BJ (cell line): Measurements from ENCODE around the gene KXD1. TPM values are rescaled to one million over a fixed set of nuclear protein-coding genes. Genes with fewer than 3 reads are reported as not detected.

Experiments
- CTCF ChIA-PET: fragments of 350-600 bp; formaldehyde crosslinking; extraction: SDS; loops from one replicate; lab custom pipeline; 2021; ENCODE audit warnings: antibody characterized with exemption, inconsistent platforms; lab: Yijun Ruan, JAX
- POLR2A ChIA-PET: fragments of 300-600 bp; sonication (Branson Sonifier 250); formaldehyde crosslinking; extraction: SDS; loops from one replicate; lab custom pipeline; 2021; ENCODE audit warnings: antibody characterized with exemption; lab: Charles Lee
- DNase-seq: peaks from one replicate; pipeline ENCODE4 v3.0.0-alpha.2; 2011; ENCODE audit warnings: low read depth
- H3K27me3 ChIP-seq: 2 replicates; pipeline ENCODE4 v1.6.0; 2011; ENCODE audit warnings: low read length; ENCODE audit not compliant: control insufficient read depth, insufficient read depth
- H3K36me3 ChIP-seq: 2 replicates; pipeline ENCODE4 v1.5.1; 2011; ENCODE audit warnings: low read length; ENCODE audit not compliant: control insufficient read depth, insufficient read depth
- H3K4me3 ChIP-seq: 2 replicates; pipeline ENCODE4 v1.5.1; 2011; ENCODE audit warnings: low read depth, mild to moderate bottlenecking, control low read depth, low read length
- CTCF ChIP-seq: IDR thresholded peaks from 2 replicates; pipeline ENCODE4 v1.5.1; 2011; ENCODE audit warnings: low read depth, mild to moderate bottlenecking, control low read depth, inconsistent platforms, low read length, moderate library complexity; ENCODE audit not compliant: insufficient read depth
- polyA plus RNA-seq: library from polyadenylated mRNA; depleted of rRNA; stranded (reverse); fragments of >200 nt; gene quantifications from 2 replicates; pipeline ENCODE4 v1.2.3, GENCODE V29; 2011

KXD1 gene
- polyA plus RNA-seq, 1 experiment: 163 TPM

DNA sequence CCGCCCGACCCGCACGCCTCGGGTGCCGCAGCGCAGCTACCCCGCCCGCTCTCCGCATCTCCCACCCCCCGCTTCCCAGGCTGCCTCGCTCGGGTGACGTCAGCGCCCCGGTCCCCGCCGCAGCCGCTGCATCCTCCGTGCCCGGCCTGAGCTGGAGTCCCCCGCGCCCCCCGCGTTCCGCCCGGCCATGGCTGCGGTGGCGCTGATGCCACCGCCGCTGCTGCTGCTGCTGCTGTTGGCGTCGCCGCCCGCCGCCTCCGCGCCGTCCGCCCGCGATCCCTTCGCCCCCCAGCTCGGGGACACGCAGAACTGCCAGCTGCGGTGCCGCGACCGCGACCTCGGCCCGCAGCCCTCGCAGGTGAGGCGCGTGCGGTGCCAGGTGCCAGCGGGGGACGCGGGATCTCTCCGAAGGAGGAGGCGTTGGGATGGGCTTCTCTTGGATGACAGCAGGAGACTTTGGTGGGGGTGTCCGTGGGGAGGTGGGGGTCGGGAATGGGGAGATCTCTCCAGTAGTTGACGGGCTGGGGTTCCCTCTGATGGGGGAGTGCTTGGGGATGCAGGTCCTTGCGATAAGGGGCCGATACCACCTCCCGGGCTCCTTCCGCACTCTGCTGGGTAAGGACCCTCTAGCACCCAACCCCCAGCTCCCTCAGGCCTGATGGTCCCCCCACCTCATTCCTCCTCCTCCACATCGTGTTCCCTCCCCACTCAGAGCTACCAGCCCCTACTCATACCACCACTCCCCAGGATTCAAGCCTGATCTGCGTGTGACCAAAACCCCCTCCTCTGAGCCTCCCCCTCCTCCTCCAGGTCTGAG is 55.3 kb downstream of the KXD1 start, which contains the start of gene TMEM59L:
TMEM59L (plus strand) TSS at position 99 of the 817 bp plus-strand sequence; CDS start at position 188, 89 bp downstream.
- Histone ChIP-seq H3K36me3 (no peaks in the 10 kb centered on the region), H3K27me3 (peaks cover 47% of the 10 kb centered on the region), H3K4me3 (peak within 1 kb of the TSS; percentile 40)
- DNase-seq: no peak
- ChIA-PET CTCF (interaction anchor here (1.0 kb wide), 2 partner anchors 16 to 17 kb away, joined by 3 to 5 read pairs; no protein-coding TSS in a partner anchor), POLR2A (no interaction called here)
- no peak for TF ChIP-seq CTCF

DNA sequence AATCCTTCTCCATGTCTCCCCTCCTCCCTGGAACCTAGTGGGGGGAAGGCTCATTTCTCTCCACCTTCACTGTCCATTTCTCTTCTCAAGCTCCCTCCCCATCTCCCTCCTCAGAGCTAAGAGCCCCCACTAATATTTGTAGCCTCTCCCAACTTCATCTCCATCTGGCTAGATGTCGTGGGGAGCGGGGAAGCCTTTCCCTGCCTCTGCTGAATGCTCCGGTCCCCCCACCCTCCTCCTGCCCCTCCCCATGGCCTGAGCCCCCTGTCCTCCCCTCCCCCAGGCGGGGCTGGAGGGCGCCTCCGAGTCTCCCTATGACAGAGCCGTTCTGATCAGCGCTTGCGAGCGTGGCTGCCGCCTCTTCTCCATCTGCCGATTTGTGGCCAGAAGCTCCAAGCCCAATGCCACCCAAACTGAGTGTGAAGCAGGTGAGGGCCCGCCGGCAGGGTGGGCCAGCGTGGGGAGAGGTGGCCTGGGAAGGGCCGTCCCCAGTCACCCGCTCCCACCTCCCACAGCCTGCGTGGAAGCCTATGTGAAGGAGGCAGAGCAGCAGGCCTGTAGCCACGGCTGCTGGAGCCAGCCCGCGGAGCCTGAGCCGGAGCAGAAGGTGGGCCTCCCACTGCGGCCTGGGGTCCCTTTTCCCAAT is 56.0 kb downstream of the KXD1 start:
- no peak for TF ChIP-seq CTCF
- POLR2A ChIA-PET: no interaction called here
- no peak overlapping the region for H3K4me3 ChIP-seq
- H3K36me3 ChIP-seq: no peaks in the 10 kb centered on the region
- no peak for DNase-seq
- peaks cover 39% of the 10 kb centered on the region for H3K27me3 ChIP-seq
- CTCF ChIA-PET: interaction anchor here (0.6 kb wide), 1 partner anchor 215 kb away, joined by 3 read pairs; no protein-coding TSS in a partner anchor

- DNase-seq: no peak
- Histone ChIP-seq H3K27me3 (peaks cover 26% of the 10 kb centered on the region), H3K4me3 (no peak overlapping the region), H3K36me3 (no peaks in the 10 kb centered on the region)
- TF ChIP-seq CTCF: no peak
- ChIA-PET POLR2A (no interaction called here), CTCF (interaction anchor here (0.6 kb wide), 1 partner anchor 231 kb away, joined by 3 read pairs; no protein-coding TSS in a partner anchor)
Measured at GRCh38 chr19:18616023-18616422, 58.4 kb downstream of the KXD1 start.

DNA sequence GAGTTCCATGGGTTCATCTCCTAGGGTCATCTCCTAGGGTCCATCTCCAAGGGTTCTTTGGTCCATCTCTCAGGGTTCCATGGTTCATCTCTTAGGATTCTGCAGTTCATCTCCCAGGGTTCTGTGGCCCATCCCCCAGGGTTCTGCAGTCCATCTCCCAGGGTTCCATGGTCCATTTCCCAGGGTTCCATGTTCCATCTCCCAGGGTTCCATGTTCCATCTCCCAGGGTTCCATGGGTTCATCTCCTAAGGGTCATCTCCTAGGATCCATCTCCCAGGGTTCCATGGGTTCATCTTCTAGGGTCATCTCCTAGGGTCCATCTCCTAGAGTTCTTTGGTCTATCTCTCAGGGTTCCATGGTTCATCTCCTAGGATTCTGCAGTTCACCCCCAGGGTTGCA is 59.9 kb downstream of the KXD1 start:
- ChIA-PET POLR2A (no interaction called here), CTCF (no interaction called here)
- H3K36me3 ChIP-seq: no peaks in the 10 kb centered on the region

More for the DNA sequence above, 59.9 kb downstream of the KXD1 start:
- Histone ChIP-seq H3K4me3 (no peak overlapping the region), H3K27me3 (peaks cover 14% of the 10 kb centered on the region)
- DNase-seq: no peak
- TF ChIP-seq CTCF: no peak
